GM12801 (cell line): ENCODE results near the gene MATCAP1.

Experiments used
- TF ChIP-seq, protein P1 (sequence below): IDR thresholded peaks from one replicate; pipeline ENCODE4 v1.5.1; 2011; ENCODE audit warnings: control low read depth; ENCODE audit not compliant: insufficient read length; ENCODE audit errors: extremely low read depth

Gene MATCAP1

DNA sequence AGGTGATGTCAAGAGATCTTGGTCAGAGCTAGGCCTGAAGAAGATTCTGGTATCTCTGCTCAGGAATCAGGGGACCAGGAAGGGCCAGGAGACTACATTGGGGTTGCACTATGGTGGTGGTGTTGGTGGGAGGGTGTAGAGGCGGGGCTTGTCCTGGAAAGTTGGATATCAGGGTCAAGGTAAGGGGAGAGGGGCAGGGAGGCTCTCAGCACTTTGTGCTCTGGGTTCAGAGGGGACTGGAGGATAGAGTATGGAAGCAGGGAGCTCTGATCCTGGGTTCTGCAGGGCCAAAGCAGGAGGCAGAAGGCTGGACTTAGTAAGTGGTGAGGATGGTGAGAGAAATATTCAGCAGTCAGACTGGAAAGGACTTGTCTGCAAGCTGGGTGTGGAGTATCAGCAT, 10.4 kb downstream of the MATCAP1 start:
- TF ChIP-seq, protein P1, sequence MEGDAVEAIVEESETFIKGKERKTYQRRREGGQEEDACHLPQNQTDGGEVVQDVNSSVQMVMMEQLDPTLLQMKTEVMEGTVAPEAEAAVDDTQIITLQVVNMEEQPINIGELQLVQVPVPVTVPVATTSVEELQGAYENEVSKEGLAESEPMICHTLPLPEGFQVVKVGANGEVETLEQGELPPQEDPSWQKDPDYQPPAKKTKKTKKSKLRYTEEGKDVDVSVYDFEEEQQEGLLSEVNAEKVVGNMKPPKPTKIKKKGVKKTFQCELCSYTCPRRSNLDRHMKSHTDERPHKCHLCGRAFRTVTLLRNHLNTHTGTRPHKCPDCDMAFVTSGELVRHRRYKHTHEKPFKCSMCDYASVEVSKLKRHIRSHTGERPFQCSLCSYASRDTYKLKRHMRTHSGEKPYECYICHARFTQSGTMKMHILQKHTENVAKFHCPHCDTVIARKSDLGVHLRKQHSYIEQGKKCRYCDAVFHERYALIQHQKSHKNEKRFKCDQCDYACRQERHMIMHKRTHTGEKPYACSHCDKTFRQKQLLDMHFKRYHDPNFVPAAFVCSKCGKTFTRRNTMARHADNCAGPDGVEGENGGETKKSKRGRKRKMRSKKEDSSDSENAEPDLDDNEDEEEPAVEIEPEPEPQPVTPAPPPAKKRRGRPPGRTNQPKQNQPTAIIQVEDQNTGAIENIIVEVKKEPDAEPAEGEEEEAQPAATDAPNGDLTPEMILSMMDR: no peak

DNA sequence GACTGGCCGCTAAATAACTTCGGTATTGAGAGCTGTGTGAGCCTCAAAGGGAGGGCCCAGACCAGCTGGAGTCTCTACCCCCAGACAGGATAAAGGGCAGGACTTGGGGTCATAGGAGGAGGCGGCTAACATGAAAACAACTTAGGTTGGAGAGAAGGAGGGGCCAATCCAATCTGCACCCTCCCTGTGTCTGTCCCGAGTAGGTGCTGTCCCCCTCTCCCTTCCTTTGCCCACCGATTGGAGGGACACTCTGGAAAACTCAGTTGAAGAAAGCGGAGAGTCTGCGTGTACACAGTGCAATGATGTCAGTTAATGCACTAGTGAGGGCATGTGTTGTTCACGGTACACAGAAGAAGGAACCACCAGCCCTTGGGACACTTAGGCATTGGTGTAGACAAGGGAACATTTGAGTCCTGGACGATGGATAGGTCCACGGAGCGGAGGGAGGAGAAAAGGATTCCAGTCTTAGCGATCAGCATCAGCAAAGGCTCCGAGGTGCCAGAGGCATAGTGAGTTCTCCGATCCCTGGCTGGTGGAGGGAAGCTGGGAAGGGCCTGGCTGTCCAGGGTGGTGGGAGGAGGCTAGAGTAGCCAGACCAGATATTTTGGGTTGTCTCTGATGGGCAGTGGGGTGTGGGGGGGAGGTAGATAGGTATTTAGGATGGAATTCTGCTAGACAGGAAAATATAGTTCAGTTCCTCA, 12.7 kb downstream of the MATCAP1 start:
- TF ChIP-seq, protein P1: no peak

DNA sequence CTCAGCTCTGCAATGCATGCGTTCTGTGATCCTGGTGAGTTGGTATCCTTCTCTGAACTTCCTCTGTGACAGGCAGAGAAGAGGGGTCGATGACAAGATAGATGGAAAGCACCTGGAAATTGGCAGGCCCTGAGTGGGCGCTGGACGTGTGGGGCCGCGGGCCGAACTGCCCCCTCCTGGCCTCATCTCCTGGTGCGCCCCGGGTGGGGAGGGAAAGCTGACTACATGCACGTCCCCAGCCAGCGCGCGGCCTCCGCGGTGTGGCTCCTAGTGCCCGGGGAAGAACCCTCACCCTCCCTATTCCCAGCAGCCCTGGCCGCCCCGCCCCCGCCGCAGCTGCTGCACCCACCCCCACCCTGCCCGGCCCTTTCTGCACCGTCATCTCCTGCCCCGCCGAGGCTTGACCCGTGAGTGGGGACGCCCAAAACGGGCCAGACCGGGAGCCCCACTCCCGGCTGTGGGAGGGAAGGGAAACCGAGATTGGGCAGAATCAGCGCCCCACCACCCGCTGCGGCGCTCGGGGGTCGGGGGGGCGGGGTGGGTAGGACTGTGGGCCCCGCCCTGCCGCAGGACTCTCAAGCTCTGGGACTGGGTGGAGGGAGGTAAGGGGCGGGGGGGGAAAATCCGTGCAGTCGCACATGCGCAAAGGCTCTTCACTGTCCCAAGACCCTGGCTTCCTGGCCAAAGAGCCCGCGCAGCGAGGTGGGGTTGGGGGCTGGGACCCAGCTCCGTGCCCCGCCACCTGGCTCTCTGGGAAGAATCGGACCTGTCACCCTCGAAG, 13.4 kb downstream of the MATCAP1 start, which contains the start of gene NOL3:
Gene NOL3, plus strand, starts transcription at position 371 of the 781 bp plus-strand sequence.
- TF ChIP-seq, protein P1: no peak

DNA sequence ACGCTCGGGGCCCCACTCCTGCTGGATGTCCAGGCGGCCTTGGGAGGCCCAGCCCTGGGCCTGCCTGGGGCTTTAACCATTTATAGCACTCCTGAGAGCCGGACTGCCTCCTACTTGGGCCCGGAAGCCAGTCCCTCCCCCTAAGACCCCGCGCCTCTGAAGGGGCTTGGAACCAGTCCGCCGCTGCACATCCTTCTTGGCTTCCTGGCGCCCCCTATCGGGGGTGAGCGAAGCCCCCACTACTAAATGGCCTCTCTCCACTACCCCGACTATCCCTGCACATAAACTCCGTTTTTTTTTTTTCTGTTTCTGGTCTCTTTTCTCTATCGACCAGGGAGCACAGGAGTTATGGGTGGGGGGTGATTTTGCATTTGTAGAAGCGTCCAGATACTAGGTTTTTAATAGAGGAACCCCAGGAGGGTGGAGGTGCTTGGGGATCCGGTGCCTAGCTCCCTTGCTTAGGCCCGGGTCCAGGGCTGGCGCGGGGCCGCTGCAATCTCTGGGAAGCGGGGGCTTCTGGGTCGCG, 14.1 kb downstream of the MATCAP1 start:
- TF ChIP-seq, protein P1: no peak

DNA sequence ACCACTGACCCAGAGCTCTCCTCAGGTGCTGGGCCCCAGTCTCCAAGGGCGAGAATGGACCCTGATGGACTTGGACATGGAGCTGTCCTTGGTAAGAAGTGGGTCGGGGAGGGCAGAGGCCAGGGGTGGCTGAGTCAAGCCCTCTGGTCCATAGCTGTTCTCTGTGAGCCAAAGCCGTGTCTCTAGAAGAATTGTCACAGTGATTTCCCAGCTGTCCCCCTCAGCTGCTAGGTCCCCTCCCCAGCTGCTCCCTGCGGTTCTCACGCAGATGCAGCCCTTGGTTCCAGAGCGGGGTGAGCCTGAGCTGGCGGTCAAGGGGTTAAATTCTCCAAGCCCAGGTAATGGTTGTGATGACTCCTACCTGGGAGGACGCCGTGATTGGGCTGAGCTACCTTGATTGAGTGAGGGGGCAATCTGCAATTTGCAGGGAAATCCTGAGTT, 14.7 kb downstream of the MATCAP1 start:
- TF ChIP-seq, protein P1: no peak

DNA sequence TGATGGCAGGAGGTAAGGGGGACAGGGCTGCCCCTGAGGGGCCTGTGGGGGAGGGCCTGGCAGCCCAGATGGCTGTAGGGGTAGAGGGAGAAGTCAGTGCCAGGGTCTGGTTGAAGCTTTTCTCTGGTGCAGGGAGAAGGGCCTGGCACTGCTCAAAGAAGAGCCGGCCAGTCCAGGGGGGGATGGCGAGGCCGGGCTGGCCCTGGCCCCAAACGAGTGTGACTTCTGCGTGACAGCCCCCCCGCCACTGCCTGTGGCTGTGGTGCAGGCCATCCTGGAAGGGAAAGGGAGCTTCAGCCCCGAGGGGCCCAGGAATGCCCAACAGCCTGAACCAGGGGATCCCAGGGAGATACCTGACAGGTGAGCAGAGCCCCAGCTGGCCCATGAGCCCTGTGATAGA, 16.2 kb downstream of the MATCAP1 start:
- TF ChIP-seq, protein P1: no peak

DNA sequence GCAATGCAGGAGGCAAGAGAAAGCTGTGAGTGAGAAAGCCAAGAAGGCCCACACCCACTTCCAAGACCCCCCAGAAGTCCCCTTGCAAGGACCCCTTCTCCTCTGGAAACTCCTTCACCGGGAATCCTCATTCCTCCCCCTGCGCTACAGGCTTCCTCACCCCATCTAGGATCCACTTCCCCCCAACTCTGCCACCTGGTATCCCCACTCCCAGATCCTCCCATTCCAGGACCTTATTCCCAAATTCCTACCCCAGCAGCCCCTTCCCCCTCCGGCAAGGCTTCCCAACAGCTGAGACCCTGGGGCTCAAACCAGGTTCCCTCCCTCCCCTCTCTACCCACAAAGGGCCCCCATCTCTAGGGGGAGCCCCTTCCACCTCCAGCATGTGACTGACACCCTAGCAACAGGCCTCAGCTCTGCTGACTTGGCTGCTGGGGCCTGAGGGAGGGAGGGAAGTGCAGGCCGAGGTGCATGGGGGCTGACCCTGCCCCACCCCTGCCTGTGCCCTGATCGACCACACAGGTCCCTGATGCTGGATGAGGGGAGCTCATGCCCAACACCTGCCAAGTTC, 17.1 kb downstream of the MATCAP1 start:
- TF ChIP-seq, protein P1: no peak
